Cardiac fibroblast (primary cell): ENCODE results near the gene DSC2.

Experiments
- DNase-seq, 2 donors: peaks; one replicate each; pipeline versions ENCODE4 v3.0.0 to v3.0.0-alpha.2; 2010; ENCODE audit warnings: low read depth in 2 of 2
- H3K4me3 ChIP-seq, 2 donors: replicated peaks in 1 of 2; 1 replicate in 1 of 2; 2 replicates in 1 of 2; pipeline ENCODE4 v1.5.1; 2011; ENCODE audit warnings: low read depth in 2 of 2, low read length in 2 of 2, mild to moderate bottlenecking in 2 of 2, moderate library complexity in 1 of 2
- TF ChIP-seq, protein P1 (sequence below): IDR thresholded peaks from one replicate; pipeline ENCODE4 v1.5.1; 2011; ENCODE audit warnings: low read depth, mild to moderate bottlenecking, low read length, inconsistent platforms

The DSC2 gene

DNA sequence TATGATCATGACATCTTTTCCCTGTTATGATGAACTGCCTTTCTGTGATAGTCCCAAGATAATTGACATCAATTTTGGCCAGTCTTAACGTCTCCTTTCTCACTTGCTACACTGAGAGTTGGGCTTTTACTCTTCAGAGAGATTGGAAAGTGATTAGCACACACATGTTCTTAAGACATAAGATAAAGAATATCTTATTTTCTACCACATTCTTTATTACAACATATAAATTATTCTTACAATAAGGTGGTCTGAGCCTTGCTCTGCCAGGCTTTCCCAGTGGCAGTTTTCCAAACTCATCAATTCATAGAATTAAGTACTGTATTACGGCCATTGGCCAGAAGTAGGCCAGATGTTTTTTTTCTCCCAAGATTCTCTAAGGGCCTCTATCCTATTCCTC is 54.0 kb downstream of the DSC2 start:
- no peak for DNase-seq
- TF ChIP-seq, protein P1, sequence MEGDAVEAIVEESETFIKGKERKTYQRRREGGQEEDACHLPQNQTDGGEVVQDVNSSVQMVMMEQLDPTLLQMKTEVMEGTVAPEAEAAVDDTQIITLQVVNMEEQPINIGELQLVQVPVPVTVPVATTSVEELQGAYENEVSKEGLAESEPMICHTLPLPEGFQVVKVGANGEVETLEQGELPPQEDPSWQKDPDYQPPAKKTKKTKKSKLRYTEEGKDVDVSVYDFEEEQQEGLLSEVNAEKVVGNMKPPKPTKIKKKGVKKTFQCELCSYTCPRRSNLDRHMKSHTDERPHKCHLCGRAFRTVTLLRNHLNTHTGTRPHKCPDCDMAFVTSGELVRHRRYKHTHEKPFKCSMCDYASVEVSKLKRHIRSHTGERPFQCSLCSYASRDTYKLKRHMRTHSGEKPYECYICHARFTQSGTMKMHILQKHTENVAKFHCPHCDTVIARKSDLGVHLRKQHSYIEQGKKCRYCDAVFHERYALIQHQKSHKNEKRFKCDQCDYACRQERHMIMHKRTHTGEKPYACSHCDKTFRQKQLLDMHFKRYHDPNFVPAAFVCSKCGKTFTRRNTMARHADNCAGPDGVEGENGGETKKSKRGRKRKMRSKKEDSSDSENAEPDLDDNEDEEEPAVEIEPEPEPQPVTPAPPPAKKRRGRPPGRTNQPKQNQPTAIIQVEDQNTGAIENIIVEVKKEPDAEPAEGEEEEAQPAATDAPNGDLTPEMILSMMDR, result no peak

DNA sequence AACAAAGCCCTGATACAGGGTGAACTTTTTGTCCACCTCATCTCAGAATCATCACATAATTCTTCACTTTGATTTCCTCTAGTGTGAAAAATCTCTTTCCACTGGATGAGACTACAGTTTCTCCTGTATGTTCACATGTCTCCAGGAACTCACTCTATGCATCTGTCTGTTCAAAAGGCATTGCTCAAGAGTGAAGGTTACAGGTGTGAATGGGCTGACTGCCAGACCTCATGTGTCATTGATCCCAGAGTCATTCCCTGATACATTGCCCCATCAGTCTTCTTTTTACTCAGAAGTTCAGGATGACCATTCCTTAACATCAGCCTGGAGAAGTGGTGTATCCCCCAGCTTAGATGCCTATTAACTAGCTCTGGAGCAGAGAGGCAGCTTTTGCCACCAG is 55.3 kb downstream of the DSC2 start:
- no peak overlapping the region for H3K4me3 ChIP-seq
- TF ChIP-seq, protein P1, result no peak
- no peak for DNase-seq

More for the DNA sequence above, 54.0 kb downstream of the DSC2 start:
- H3K4me3 ChIP-seq, result no peak overlapping the region

DNA sequence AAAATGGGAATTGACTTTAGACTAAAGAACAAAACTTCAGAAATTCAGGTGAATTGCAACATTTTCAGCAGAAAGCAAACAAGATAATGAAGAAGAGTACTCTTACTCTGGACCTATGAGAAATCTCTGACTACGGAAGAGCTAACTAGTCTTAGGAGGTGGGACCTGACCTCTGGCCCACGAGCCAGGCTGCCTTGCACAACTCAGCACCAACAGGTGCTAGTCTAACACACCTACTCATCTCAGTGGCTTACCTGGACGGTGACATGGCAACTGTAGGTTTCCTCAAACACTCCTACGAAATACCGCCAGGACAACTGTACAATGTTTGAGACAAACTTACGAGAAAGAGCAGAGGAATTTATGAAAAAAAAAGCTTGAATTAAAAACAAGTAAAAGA is 56.6 kb downstream of the DSC2 start:
- DNase-seq, result no peak
- TF ChIP-seq, protein P1, result no peak
- H3K4me3 ChIP-seq, result no peak overlapping the region

DNA sequence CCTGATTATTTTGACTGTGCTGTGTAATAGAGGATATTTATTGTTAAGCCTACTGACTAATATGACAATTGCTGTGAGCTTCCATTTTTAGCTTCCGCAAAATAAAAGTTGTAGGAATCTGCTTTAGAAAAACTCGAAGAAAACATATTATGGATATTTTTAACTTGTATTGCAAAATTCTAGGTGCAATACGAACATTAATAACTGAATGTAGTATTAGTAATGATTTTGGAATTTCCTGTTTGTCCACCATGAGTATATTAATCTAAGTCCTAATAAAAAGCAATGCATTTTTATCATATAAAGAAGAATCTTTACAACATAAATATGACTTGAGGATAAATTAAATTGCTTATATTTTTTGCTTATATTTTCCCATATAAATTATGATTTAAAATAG is 57.3 kb downstream of the DSC2 start:
- DNase-seq, result peak; percentile 26 to 41
- no peak overlapping the region for H3K4me3 ChIP-seq
- TF ChIP-seq, protein P1, result no peak

DNA sequence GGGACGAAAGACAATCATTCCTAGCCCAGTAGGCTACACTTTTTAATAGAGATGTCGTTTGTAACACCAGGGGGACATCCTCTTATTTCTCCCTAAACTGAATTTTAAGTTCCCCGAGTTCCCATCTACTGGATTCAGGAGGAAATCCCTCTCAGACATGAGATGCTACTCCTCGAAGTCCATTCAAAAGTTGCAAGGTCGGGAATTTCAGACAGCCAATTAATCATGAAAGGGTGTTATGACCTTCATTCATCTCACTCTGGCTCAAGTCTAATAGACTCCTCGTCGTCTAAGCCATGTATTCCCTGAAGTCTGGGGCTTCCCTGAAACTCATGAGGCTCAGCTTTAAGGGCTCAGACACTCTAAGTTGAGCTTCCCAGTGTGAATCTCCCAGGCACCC is 58.5 kb downstream of the DSC2 start:
- H3K4me3 ChIP-seq, result no peak overlapping the region
- DNase-seq, result no peak
- TF ChIP-seq, protein P1, result no peak

DNA sequence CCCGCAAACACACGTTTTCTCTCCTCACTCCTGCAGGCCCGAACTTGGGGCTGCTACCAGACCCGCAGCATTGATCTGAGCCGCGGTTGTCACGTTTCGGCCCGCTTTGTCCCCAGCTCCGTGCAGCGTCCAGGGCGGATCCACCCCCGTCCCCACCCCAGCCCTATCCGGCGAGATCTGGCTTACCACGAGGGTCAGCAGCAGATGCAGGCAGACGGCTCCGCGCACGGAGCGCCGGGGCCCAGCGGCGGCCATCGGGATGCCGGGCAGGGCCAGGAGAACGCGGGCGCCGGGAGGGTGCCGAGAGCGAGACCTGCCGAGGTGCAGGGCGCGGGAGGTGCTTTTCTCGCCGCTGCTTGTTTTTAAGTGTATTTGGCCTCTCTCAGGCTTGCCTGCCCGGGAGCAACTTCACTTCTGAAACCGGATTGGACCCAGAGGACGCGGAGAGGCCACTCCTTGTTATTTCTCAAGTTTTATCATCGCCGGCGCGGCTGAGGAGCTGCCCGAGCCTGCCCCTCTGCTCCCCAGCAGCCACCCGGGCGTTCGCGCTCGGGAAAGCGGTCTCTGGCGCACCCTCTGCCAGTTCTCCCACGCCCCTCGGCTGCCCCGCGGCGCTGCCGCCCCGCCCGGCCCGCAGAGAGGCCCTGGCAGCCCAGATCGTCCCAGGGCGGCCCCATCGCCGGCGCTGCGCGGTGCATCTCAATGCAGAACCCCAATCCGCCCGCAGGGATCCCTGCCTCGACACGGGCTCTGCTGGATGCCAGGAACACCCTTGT is 59.6 kb downstream of the DSC2 start, which contains the start of gene DSC3:
DSC3 (minus strand) TSS at position 337 of the 776 bp plus-strand sequence; CDS start at position 255, 82 bp downstream.
- TF ChIP-seq, protein P1, result no peak
- peak within 1 kb of the TSS; percentile 49 to 50 for H3K4me3 ChIP-seq
- DNase-seq, result peak; percentile 38 to 66

DNA sequence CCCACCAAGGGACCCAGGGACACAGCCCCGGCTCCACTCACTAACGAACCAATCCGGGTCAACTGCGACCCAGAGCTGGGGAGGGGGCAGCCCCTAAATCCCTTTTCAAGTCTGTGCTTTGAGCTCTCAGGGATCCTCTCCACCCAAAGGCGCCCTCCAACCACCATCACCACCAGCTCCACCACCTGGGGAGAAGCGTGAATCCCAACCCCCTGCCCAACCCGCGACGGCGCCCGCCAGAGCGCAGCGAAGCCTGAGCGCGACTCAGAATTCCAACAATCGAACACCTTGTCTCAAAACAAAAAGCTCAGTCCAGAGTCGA is 60.2 kb downstream of the DSC2 start:
- peak overlapping the region; percentile 49 to 50 for H3K4me3 ChIP-seq
- TF ChIP-seq, protein P1, result no peak

More for the DNA sequence above, 60.2 kb downstream of the DSC2 start:
- DNase-seq, result no peak
